ENCODE results near the gene NXPH1. TPM values are rescaled to one million over a fixed set of nuclear protein-coding genes. Genes with fewer than 3 reads are reported as not detected.

NXPH1 gene
- polyA plus RNA-seq, 2 donors, result 0.02 TPM; not detected in 1

DNA sequence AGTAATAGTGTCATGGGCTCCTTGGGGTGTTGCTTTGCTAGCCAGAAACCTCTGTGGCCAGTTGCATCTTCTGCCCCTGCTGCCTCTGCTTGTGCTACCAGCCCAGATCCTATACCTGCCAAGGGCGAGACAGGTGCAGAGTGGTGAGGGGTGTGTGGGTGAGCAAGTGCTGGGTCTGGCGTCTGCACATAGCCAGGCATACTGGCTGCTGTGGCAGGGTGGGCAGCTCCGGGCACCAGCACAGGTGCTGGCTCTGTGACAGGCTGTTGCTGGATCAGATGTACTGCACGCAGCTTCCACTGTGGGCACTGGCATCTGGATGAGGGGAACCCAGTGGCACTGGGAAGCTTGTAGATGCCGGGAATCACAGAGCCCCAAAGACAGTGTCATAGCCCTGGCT lies 148.4 kb downstream of the NXPH1 start:
- H3K36me3 ChIP-seq (ENCODE audit: control insufficient read depth in 2 of 2, insufficient read depth in 2 of 2, low read length in 1 of 2), result no peaks in the 10 kb centered on the region
- WGBS, 2 donors, result 92 to 96% methylated on average over 5 of the region's 5 CpGs
- no peaks in the 10 kb centered on the region for H3K4me1 ChIP-seq (ENCODE audit: control insufficient read depth in 2 of 2, insufficient read depth in 2 of 2, low read length in 1 of 2)
- peaks cover 0 to 3% of the 10 kb centered on the region in 2 donors for H3K9me3 ChIP-seq (ENCODE audit: control insufficient read depth in 2 of 2, insufficient read depth in 1 of 2, low read depth in 1 of 2, low read length in 1 of 2)
- H3K27ac ChIP-seq (ENCODE audit: low read depth in 2 of 2, low read length in 1 of 2), result no peak overlapping the region
- no peaks in the 10 kb centered on the region for H3K27me3 ChIP-seq (ENCODE audit: control insufficient read depth in 1 of 2, insufficient read depth in 2 of 2, low read length in 2 of 2)
- H3K4me3 ChIP-seq (ENCODE audit: low read depth in 1 of 2, low read length in 2 of 2), result no peak overlapping the region

DNA sequence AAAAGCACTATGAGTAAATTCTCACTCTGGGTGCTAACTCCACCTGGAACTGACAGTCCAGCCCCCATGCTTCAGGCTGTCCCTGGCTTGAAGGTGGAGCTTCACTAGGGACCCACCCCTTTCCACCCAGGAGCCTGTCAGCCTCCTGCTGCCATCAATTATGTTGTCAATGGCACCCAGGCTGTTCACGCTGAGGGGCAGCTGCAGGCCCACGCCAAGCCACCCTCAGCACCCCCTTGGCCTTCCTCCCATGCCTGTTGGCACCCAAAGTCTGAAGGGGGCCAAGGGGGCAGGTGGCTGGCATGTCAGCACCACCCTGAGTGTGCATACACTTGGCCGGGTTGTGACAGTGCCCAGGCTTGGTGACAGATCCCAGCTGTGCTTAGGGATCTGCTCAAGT lies 149.3 kb downstream of the NXPH1 start:
- Histone ChIP-seq H3K36me3 (ENCODE audit: control insufficient read depth in 2 of 2, insufficient read depth in 2 of 2, low read length in 1 of 2) (no peaks in the 10 kb centered on the region), H3K27ac (ENCODE audit: low read depth in 2 of 2, low read length in 1 of 2) (no peak overlapping the region), H3K4me1 (ENCODE audit: control insufficient read depth in 2 of 2, insufficient read depth in 2 of 2, low read length in 1 of 2) (no peaks in the 10 kb centered on the region), H3K9me3 (ENCODE audit: control insufficient read depth in 2 of 2, insufficient read depth in 1 of 2, low read depth in 1 of 2, low read length in 1 of 2) (peaks cover 0 to 3% of the 10 kb centered on the region in 2 donors), H3K27me3 (ENCODE audit: control insufficient read depth in 1 of 2, insufficient read depth in 2 of 2, low read length in 2 of 2) (no peaks in the 10 kb centered on the region), H3K4me3 (ENCODE audit: low read depth in 1 of 2, low read length in 2 of 2) (no peak overlapping the region)
- WGBS, 2 donors, result 79 to 85% methylated on average over 3 of the region's 3 CpGs

DNA sequence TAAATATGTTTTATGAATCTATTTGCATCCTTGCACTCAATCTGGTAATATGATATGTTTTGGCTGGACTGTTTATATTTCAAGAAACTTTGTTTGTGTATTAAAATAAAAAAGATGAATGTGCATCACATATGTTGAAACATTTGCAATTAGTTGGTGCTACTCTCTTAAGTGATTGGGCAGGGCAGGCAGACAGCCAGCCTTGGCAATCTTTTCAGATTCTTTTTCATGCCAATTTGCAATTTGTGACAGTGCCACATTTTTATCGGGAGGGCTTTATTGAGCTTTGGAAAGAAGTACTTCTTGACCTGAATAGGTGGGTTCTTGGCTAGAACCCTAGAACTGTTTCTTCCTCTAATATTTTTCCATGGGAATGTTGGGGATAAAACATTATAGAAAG lies 152.2 kb downstream of the NXPH1 start:
- Histone ChIP-seq H3K4me1 (ENCODE audit: control insufficient read depth in 2 of 2, insufficient read depth in 2 of 2, low read length in 1 of 2) (no peaks in the 10 kb centered on the region), H3K27ac (ENCODE audit: low read depth in 2 of 2, low read length in 1 of 2) (no peak overlapping the region), H3K9me3 (ENCODE audit: control insufficient read depth in 2 of 2, insufficient read depth in 1 of 2, low read depth in 1 of 2, low read length in 1 of 2) (peaks cover 0 to 3% of the 10 kb centered on the region in 2 donors), H3K4me3 (ENCODE audit: low read depth in 1 of 2, low read length in 2 of 2) (no peak overlapping the region), H3K27me3 (ENCODE audit: control insufficient read depth in 1 of 2, insufficient read depth in 2 of 2, low read length in 2 of 2) (no peaks in the 10 kb centered on the region), H3K36me3 (ENCODE audit: control insufficient read depth in 2 of 2, insufficient read depth in 2 of 2, low read length in 1 of 2) (no peaks in the 10 kb centered on the region)
- WGBS, 2 donors, result 64 to 71% methylated on average over 1 of the region's 1 CpG

DNA sequence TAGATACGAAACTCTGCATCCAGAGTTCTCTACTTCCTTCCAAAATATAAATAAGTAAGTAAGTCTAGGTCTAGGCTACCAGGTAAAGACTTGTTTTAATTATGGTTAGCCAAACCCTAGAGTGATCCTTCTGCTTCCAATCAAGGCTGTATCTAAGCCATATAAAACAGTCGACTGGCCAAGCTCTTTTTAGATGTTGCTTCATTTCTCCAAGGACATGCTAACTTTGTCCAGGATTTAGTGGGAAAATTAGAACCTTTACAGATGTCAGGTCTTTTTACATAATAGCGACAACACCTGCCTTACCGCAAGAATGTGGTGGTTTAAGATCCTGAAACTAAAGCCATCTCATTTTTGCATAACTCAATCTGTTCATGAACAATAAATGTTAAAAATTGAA lies 156.8 kb downstream of the NXPH1 start:
- no peaks in the 10 kb centered on the region for H3K36me3 ChIP-seq (ENCODE audit: control insufficient read depth in 2 of 2, insufficient read depth in 2 of 2, low read length in 1 of 2)
- no peaks in the 10 kb centered on the region for H3K4me1 ChIP-seq (ENCODE audit: control insufficient read depth in 2 of 2, insufficient read depth in 2 of 2, low read length in 1 of 2)
- 78 to 81% methylated on average over 4 of the region's 4 CpGs for WGBS, 2 donors
- H3K4me3 ChIP-seq (ENCODE audit: low read depth in 1 of 2, low read length in 2 of 2), result no peak overlapping the region
- H3K9me3 ChIP-seq (ENCODE audit: control insufficient read depth in 2 of 2, insufficient read depth in 1 of 2, low read depth in 1 of 2, low read length in 1 of 2), result no peaks in the 10 kb centered on the region
- H3K27me3 ChIP-seq (ENCODE audit: control insufficient read depth in 1 of 2, insufficient read depth in 2 of 2, low read length in 2 of 2), result no peaks in the 10 kb centered on the region
- H3K27ac ChIP-seq (ENCODE audit: low read depth in 2 of 2, low read length in 1 of 2), result no peak overlapping the region

DNA sequence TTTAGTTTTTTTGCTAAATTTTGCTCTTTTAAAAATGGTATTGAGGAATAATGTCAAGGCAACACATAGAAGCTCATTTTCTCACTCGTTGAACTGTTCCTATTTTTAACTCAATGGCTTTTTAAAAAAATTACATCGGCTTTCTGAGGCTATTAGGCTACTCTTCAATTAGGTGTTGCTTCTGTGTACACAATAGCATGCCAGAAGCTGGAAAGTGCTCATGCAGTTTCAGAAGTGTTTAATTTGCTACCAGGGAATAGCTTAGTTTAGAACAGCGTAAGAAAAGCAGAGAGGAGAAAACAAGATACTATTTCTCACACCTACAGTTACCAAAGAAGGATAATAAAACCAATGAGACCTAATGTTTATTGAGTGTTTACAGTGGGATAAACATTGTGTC lies 157.4 kb downstream of the NXPH1 start:
- Histone ChIP-seq H3K9me3 (ENCODE audit: control insufficient read depth in 2 of 2, insufficient read depth in 1 of 2, low read depth in 1 of 2, low read length in 1 of 2) (no peaks in the 10 kb centered on the region), H3K36me3 (ENCODE audit: control insufficient read depth in 2 of 2, insufficient read depth in 2 of 2, low read length in 1 of 2) (no peaks in the 10 kb centered on the region), H3K4me3 (ENCODE audit: low read depth in 1 of 2, low read length in 2 of 2) (no peak overlapping the region), H3K4me1 (ENCODE audit: control insufficient read depth in 2 of 2, insufficient read depth in 2 of 2, low read length in 1 of 2) (no peaks in the 10 kb centered on the region), H3K27ac (ENCODE audit: low read depth in 2 of 2, low read length in 1 of 2) (no peak overlapping the region), H3K27me3 (ENCODE audit: control insufficient read depth in 1 of 2, insufficient read depth in 2 of 2, low read length in 2 of 2) (no peaks in the 10 kb centered on the region)
- WGBS, 2 donors, result 52 to 53% methylated on average over 3 of the region's 3 CpGs

DNA sequence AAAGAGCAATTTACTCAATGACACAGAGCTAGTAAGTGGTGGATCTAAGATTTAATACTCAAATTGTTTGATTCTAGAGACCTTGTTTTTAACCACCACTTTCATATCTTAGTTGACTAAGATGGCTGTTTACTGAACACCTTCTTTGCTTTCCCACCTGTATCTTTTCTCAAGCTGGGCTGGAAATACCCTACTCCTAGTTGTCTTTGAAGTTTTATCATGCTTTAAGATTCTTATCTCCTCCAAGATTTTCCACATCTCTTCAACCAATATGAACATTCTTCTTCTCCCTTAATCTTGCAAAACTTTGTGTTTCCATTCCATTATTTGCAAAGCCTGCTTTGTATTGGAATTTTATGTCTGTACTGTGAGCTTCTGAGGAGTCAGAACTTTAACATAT lies 157.9 kb downstream of the NXPH1 start:
- Histone ChIP-seq H3K27me3 (ENCODE audit: control insufficient read depth in 1 of 2, insufficient read depth in 2 of 2, low read length in 2 of 2) (no peaks in the 10 kb centered on the region), H3K4me3 (ENCODE audit: low read depth in 1 of 2, low read length in 2 of 2) (no peak overlapping the region), H3K9me3 (ENCODE audit: control insufficient read depth in 2 of 2, insufficient read depth in 1 of 2, low read depth in 1 of 2, low read length in 1 of 2) (no peaks in the 10 kb centered on the region), H3K36me3 (ENCODE audit: control insufficient read depth in 2 of 2, insufficient read depth in 2 of 2, low read length in 1 of 2) (no peaks in the 10 kb centered on the region), H3K4me1 (ENCODE audit: control insufficient read depth in 2 of 2, insufficient read depth in 2 of 2, low read length in 1 of 2) (no peaks in the 10 kb centered on the region), H3K27ac (ENCODE audit: low read depth in 2 of 2, low read length in 1 of 2) (no peak overlapping the region)

DNA sequence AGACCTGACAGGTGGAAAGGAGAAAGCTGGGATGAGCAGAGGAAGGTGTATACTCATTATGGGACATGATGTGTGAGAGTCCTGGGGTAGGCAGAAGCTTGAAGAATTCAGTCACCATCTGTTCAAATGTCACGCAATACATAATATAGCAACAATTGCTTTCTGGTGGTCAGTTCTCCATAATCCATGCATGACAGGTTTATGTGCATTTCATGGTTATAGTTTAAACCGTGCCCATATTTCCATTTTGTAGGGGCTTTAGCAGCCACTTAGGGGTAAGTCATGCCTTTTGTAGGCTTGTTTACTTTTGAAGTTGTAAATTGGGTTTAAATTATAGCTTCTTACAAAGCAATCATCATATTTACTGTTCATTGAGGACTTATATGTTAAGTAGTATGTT lies 158.8 kb downstream of the NXPH1 start:
- no peak overlapping the region for H3K4me3 ChIP-seq (ENCODE audit: low read depth in 1 of 2, low read length in 2 of 2)
- no peaks in the 10 kb centered on the region for H3K4me1 ChIP-seq (ENCODE audit: control insufficient read depth in 2 of 2, insufficient read depth in 2 of 2, low read length in 1 of 2)
- H3K36me3 ChIP-seq (ENCODE audit: control insufficient read depth in 2 of 2, insufficient read depth in 2 of 2, low read length in 1 of 2), result no peaks in the 10 kb centered on the region
- no peaks in the 10 kb centered on the region for H3K27me3 ChIP-seq (ENCODE audit: control insufficient read depth in 1 of 2, insufficient read depth in 2 of 2, low read length in 2 of 2)
- WGBS, 2 donors, result 69 to 74% methylated on average over 2 of the region's 2 CpGs
- H3K9me3 ChIP-seq (ENCODE audit: control insufficient read depth in 2 of 2, insufficient read depth in 1 of 2, low read depth in 1 of 2, low read length in 1 of 2), result no peaks in the 10 kb centered on the region
- no peak overlapping the region for H3K27ac ChIP-seq (ENCODE audit: low read depth in 2 of 2, low read length in 1 of 2)

DNA sequence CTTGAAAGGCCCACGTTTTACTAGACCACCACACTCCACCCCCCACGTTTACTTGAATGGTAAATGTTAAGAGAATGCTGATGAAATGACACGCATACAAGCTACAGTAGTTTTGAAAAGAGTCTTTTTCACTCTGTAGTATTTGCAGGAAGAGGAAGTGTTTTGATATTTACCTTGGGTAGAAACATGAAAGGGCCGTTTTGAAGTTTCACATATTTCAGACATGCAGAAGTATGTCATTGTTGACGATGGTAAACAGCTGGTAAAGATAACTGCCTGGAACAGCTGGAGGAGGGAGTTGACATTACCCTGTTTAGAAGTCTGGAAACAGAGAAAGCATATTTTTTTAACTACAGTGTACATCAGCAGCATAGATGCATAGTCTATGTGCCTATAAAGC lies 160.7 kb downstream of the NXPH1 start:
- no peaks in the 10 kb centered on the region for H3K27me3 ChIP-seq (ENCODE audit: control insufficient read depth in 1 of 2, insufficient read depth in 2 of 2, low read length in 2 of 2)
- H3K9me3 ChIP-seq (ENCODE audit: control insufficient read depth in 2 of 2, insufficient read depth in 1 of 2, low read depth in 1 of 2, low read length in 1 of 2), result no peaks in the 10 kb centered on the region
- H3K4me1 ChIP-seq (ENCODE audit: control insufficient read depth in 2 of 2, insufficient read depth in 2 of 2, low read length in 1 of 2), result no peaks in the 10 kb centered on the region
- no peak overlapping the region for H3K4me3 ChIP-seq (ENCODE audit: low read depth in 1 of 2, low read length in 2 of 2)
- H3K27ac ChIP-seq (ENCODE audit: low read depth in 2 of 2, low read length in 1 of 2), result no peak overlapping the region
- 13 to 21% methylated on average over 5 of the region's 5 CpGs for WGBS, 2 donors
- H3K36me3 ChIP-seq (ENCODE audit: control insufficient read depth in 2 of 2, insufficient read depth in 2 of 2, low read length in 1 of 2), result no peaks in the 10 kb centered on the region

DNA sequence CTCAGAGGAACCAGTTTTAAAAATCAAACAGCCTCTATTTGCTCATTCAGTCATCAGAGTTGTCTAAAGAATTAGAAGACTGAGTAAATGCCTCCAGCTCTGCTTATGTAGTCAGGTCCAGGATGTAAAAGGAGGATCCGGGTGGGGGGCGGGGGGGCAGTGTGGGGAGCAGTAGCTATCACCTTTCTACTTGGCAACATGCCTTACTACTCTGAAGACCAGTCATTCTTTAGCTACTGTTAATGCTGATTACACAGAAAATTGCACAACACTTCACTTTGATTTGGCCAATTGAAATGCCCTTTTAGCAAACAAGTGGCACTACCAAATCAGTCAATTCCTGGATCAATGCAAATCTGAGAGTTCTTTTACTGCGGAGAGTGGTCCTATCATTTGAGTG lies 164.2 kb downstream of the NXPH1 start:
- Histone ChIP-seq H3K9me3 (ENCODE audit: control insufficient read depth in 2 of 2, insufficient read depth in 1 of 2, low read depth in 1 of 2, low read length in 1 of 2) (no peaks in the 10 kb centered on the region), H3K27me3 (ENCODE audit: control insufficient read depth in 1 of 2, insufficient read depth in 2 of 2, low read length in 2 of 2) (no peaks in the 10 kb centered on the region), H3K4me1 (ENCODE audit: control insufficient read depth in 2 of 2, insufficient read depth in 2 of 2, low read length in 1 of 2) (no peaks in the 10 kb centered on the region), H3K27ac (ENCODE audit: low read depth in 2 of 2, low read length in 1 of 2) (no peak overlapping the region), H3K36me3 (ENCODE audit: control insufficient read depth in 2 of 2, insufficient read depth in 2 of 2, low read length in 1 of 2) (no peaks in the 10 kb centered on the region), H3K4me3 (ENCODE audit: low read depth in 1 of 2, low read length in 2 of 2) (no peak overlapping the region)
- 41 to 50% methylated on average over 3 of the region's 3 CpGs for WGBS, 2 donors

DNA sequence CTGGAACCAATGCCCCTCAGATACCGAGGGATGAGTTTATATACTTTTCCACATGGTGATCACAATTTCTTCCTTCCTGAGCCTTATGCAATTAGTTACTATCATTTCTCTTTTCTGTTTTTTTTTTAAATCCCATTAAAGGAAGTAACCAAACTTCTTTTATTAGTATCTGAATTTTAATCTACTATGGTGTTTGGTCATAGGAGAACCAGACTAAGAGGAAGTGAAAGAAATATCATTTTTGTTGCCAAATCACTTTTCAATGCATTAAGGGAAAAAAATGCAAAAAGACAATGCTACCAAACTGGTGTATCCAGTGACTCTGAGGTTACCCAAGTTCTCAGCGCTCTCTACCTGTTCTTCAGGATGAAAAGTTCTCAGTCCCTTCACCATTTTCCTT lies 167.7 kb downstream of the NXPH1 start:
- no peaks in the 10 kb centered on the region for H3K9me3 ChIP-seq (ENCODE audit: control insufficient read depth in 2 of 2, insufficient read depth in 1 of 2, low read depth in 1 of 2, low read length in 1 of 2)
- H3K4me3 ChIP-seq (ENCODE audit: low read depth in 1 of 2, low read length in 2 of 2), result no peak overlapping the region
- no peaks in the 10 kb centered on the region for H3K27me3 ChIP-seq (ENCODE audit: control insufficient read depth in 1 of 2, insufficient read depth in 2 of 2, low read length in 2 of 2)
- H3K4me1 ChIP-seq (ENCODE audit: control insufficient read depth in 2 of 2, insufficient read depth in 2 of 2, low read length in 1 of 2), result no peaks in the 10 kb centered on the region
- no peaks in the 10 kb centered on the region for H3K36me3 ChIP-seq (ENCODE audit: control insufficient read depth in 2 of 2, insufficient read depth in 2 of 2, low read length in 1 of 2)
- 84 to 87% methylated on average over 2 of the region's 2 CpGs for WGBS, 2 donors
- H3K27ac ChIP-seq (ENCODE audit: low read depth in 2 of 2, low read length in 1 of 2), result no peak overlapping the region

Data from esophagus (tissue), 2 donors.